Type B pancreatic cell (in vitro differentiated cells): ENCODE results near the gene TEX2. TPM values are rescaled to one million over a fixed set of nuclear protein-coding genes. Genes with fewer than 3 reads are reported as not detected.

Experiments
- DNase-seq: peaks from one replicate; pipeline ENCODE4 v3.0.0; 2021; ENCODE audit warnings: mixed read lengths; ENCODE audit not compliant: unreplicated experiment; ENCODE audit errors: extremely low spot score
- H3K27ac Mint-ChIP-seq: 2 replicates; pipeline ENCODE4 v1.8.0; 2021; ENCODE audit warnings: mild to moderate bottlenecking, mixed read lengths
- H3K27me3 Mint-ChIP-seq: 2 replicates; pipeline ENCODE4 v1.8.0; 2021; ENCODE audit warnings: mixed read lengths
- H3K36me3 Mint-ChIP-seq: 2 replicates; pipeline ENCODE4 v1.8.0; 2021; ENCODE audit warnings: mixed read lengths
- H3K4me1 Mint-ChIP-seq: one replicate; pipeline ENCODE4 v1.8.0; 2021; ENCODE audit warnings: mixed read lengths; ENCODE audit not compliant: unreplicated experiment
- H3K4me3 Mint-ChIP-seq: 2 replicates; pipeline ENCODE4 v1.8.0; 2021; ENCODE audit warnings: mild to moderate bottlenecking, mixed read lengths
- H3K9me3 Mint-ChIP-seq: 2 replicates; pipeline ENCODE4 v1.8.0; 2021; ENCODE audit warnings: mixed read lengths
- CTCF ChIP-seq: fragments of 200-600 bp; sonication (generic); conservative IDR thresholded peaks from 2 replicates; pipeline ENCODE4 v1.5.0; 2021; ENCODE audit warnings: antibody characterized with exemption, mild to moderate bottlenecking
- total RNA-seq: library from RNA; stranded (reverse); gene quantifications from 2 replicates; pipeline ENCODE4 v1.2.1, GENCODE V29; 2021; ENCODE audit warnings: low replicate concordance

Gene TEX2
- total RNA-seq, 1 donor from 2014 or later: 23.3 TPM

- H3K4me1 Mint-ChIP-seq: peaks cover 29% of the 10 kb centered on the region
Observed at GRCh38 chr17:64198331-64199090, 64.5 kb downstream of the TEX2 start.

GRCh38 chr17:64196601-64197000 lies 66.5 kb downstream of the TEX2 start:
- H3K4me3 Mint-ChIP-seq: no peak overlapping the region
- no peak for DNase-seq
- peaks cover 17% of the 10 kb centered on the region for H3K36me3 Mint-ChIP-seq
- peaks cover 13% of the 10 kb centered on the region for H3K4me1 Mint-ChIP-seq
- H3K27ac Mint-ChIP-seq: no peak overlapping the region
- H3K9me3 Mint-ChIP-seq: no peaks in the 10 kb centered on the region
- no peaks in the 10 kb centered on the region for H3K27me3 Mint-ChIP-seq
- no peak for TF ChIP-seq CTCF

More at GRCh38 chr17:64198331-64199090, 64.5 kb downstream of the TEX2 start:
- peaks cover 5% of the 10 kb centered on the region for H3K36me3 Mint-ChIP-seq
- no peak for TF ChIP-seq CTCF
- H3K9me3 Mint-ChIP-seq: no peaks in the 10 kb centered on the region
- H3K4me3 Mint-ChIP-seq: no peak overlapping the region
- H3K27me3 Mint-ChIP-seq: no peaks in the 10 kb centered on the region
- H3K27ac Mint-ChIP-seq: no peak overlapping the region
- no peak for DNase-seq

GRCh38 chr17:64193561-64193960 lies 69.5 kb downstream of the TEX2 start:
- no peak for TF ChIP-seq CTCF
- Mint-ChIP-seq H3K4me3 (no peak overlapping the region), H3K36me3 (peaks cover 22% of the 10 kb centered on the region), H3K27me3 (no peaks in the 10 kb centered on the region), H3K4me1 (peaks cover 5% of the 10 kb centered on the region), H3K9me3 (no peaks in the 10 kb centered on the region), H3K27ac (no peak overlapping the region)
- no peak for DNase-seq

GRCh38 chr17:64192589-64192988 lies 70.5 kb downstream of the TEX2 start:
- Mint-ChIP-seq H3K4me3 (no peak overlapping the region), H3K36me3 (peaks cover 27% of the 10 kb centered on the region), H3K9me3 (no peaks in the 10 kb centered on the region), H3K27ac (no peak overlapping the region), H3K27me3 (no peaks in the 10 kb centered on the region), H3K4me1 (peaks cover 6% of the 10 kb centered on the region)
- no peak for TF ChIP-seq CTCF
- DNase-seq: no peak

- TF ChIP-seq CTCF: no peak
- Mint-ChIP-seq H3K27me3 (no peaks in the 10 kb centered on the region), H3K4me1 (peaks cover 20% of the 10 kb centered on the region), H3K36me3 (peaks cover 32% of the 10 kb centered on the region), H3K4me3 (no peak overlapping the region), H3K9me3 (no peaks in the 10 kb centered on the region), H3K27ac (no peak overlapping the region)
- DNase-seq: no peak
Observed at GRCh38 chr17:64190472-64190871, 72.6 kb downstream of the TEX2 start.
